Measurements from ENCODE around the gene TRPC3.
A peak's percentile ranks its signal among the peaks of the same experiment; 100 is the strongest.

The TRPC3 gene

GRCh38 chr4:121869841-121870822, 81.7 kb downstream of the TRPC3 start, which contains the start of gene BBS7:
BBS7 (minus strand) TSS chr4:121870474; CDS start chr4:121870313, 161 bp downstream.
- DNase-seq: peak; percentile 96

- no peak for DNase-seq
Measured at GRCh38 chr4:121863799-121864198, 88.1 kb downstream of the TRPC3 start.

- no peak for DNase-seq
Measured at GRCh38 chr4:121861426-121861825, 90.4 kb downstream of the TRPC3 start.

- DNase-seq: no peak
Measured at GRCh38 chr4:121860121-121860520, 91.7 kb downstream of the TRPC3 start.

- DNase-seq: no peak
Measured at GRCh38 chr4:121851354-121851753, 100.5 kb downstream of the TRPC3 start.

GRCh38 chr4:121846662-121847061, 105.2 kb downstream of the TRPC3 start:
- DNase-seq: no peak

GRCh38 chr4:121842862-121843261, 109.0 kb downstream of the TRPC3 start:
- DNase-seq: no peak

GRCh38 chr4:121838136-121838535, 113.7 kb downstream of the TRPC3 start:
- DNase-seq: no peak

- DNase-seq: no peak
Measured at GRCh38 chr4:121829511-121829910, 122.3 kb downstream of the TRPC3 start.

Measured in NCI-H146 (cell line).